HG03060 (cell line): ENCODE measurements around the gene ZNF221.
A peak's percentile ranks its signal among the peaks of the same experiment; 100 is the strongest.
"Not testable (repeated sequence)": the region's sequence is repeated elsewhere in the genome, so short reads cannot be mapped to it uniquely, and the experiment has no call there.

Experiments
- ATAC-seq: cut with Tn5 transposase; IDR thresholded peaks from one replicate; pipeline ENCODE4 v1.9.1; 2021; ENCODE audit warnings: low read depth, moderate number of reproducible peaks; ENCODE audit not compliant: unreplicated experiment

Gene ZNF221

DNA sequence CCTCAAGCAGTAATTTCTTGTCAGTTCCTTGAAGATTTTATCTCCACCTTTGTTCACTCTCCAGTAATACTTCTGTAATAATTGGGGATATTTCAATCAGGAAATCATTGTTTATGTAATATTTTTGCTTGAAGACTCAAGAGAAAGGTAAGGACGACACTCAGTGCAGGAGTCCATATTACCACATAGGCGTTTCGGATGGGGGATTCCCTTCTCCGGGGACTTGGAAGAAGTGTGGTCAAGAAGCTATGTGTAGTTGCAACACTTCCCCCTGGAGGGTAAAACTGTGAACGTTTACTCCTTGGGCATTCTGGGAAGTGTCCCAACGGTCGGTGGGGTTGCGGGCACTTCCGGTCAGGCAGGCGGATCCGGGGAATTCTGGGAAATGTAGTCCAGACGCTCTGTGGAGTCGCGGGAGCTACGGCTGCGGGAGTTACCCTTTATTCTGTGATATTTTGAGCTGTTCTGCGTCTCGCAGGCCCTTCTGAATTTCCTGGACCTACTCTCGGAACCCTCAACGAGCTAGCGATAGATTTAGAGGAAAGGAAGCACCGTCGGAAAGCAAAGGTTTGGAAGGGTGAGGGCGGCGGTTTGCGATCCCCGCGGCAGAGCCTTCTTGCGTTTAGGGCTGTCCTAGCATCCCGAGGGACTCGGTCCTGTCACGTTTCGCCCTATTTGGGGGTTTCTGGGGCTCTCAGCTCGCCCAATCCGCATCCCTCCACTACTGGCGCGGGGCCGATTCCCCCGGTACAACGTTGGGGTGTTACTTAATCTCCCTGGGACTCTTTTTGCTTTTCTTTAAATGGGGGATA is at the start of gene ZNF221:
TSS of gene ZNF221 (plus strand) at position 395 of the 812 bp plus-strand sequence. CDS start 11,499 bp downstream, outside the sequence.
- ATAC-seq = peak; percentile 75

DNA sequence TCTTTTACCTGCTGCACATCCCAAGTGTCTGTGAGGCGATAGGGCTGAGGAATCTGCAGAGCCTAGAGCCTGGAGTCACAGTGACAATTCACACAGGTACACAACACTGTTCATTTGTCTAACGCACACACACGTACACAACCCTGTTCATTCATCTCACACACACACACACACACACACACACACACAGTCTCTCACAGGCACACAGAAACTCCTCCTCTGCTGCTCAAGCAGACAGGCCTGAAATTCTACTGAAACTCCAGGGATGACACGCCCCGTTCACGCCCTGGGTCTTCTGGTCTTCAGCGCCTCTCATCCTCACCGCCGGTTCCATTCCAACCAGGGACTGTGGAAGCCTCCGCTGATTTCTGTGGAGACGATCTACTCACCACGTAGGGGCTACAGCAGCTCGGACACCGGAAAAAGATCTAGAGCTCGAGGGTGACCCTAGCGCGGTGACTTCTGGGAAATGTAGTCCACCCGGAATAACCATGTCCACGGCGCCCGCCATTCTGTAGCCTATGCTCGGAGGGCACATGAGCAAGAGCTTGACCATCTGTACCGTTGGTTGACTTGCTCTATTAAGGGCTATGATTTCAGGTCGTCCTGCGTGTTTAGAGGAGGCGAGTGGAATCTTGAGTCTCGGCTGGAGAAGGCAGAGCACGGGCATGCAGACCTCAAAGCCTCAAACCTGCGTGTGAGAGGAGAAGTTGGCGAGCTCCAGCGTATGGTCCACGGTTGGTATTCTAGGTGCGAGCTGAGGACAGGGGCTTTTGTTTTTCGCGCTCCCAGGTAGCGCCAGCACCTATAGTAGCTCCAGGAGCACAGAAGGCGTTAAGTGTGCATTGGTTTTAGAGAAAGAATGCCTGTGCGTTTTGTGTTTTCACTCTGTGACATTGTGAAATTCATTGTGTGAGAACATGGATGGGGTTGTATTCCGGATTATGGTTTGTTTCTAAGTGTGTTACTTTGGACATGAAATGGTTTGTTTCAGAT is 49.3 kb upstream of the ZNF221 start:
- ATAC-seq = no peak

DNA sequence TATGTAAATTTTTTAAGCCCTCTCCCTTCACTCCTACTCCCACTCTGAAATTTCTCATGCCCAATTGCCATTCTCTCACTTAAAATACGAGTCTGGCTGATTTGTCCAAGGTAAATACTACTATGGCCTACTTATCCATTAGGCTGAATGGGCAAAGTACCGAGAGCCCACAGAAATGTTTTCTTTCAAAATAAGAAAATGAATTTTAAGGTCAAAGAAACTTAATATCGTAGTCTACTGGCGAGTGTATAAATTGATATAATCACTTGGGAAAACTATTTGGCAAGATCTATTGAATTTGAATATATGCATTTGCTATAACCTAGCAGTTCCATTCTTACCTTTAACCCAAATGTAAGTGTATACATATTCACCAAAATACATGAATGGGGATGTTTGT is 48.6 kb upstream of the ZNF221 start:
- no peak for ATAC-seq

DNA sequence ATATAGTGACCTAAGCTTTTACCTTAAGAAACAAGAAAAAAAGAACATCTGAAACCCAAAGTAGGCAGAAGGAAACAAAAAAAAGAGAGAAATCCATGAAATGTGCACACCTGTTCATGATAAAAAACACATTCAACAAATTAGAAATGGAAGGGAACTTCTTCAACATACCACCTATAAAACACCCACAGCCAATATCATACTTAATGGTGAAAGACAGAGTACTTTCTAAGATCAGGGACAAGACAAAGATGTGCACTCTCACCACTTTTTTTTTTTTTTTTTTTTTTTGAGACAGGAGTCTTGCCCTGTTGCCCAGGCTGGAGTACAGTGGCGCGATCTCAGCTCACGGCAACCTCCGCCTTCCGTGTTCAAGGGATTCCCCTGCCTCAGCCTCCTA is 45.1 kb upstream of the ZNF221 start:
- ATAC-seq = no peak

DNA sequence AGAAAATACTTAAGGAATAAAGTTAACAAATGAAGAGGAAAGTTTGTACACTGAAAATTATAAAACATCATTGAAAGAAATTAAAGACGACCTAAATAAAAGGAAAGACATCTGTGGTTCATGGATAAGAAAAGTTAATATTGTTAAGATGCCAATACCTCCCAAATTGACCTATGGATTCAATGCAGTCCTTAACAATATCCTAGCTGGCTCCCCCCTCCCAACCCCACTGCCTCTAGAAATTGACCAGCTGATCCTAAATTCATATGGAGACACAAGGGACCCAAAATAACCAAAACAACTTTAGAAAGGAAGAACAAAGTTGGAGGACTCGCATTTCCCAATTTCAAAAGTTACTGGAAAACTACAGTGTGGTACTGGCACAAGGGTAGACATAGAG is 44.3 kb upstream of the ZNF221 start:
- no peak for ATAC-seq

DNA sequence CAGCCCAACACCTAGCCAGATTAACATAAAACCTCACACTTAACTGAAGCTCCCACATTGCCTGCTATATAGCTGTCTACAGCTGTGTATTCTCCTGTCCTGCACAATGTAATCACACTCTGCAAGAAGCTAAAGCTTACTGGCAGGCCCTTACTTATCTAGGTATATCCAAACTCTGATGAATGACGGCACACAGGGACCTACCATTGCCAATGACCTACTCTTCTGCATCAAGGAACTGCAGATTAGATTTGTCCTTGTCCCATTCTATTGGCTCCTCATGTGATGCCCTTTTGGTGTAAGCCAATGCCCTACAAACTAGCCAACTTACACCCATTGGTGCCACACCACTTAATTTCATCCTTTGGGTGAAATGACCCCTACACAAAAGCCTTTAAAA is 42.4 kb upstream of the ZNF221 start:
- no peak for ATAC-seq

DNA sequence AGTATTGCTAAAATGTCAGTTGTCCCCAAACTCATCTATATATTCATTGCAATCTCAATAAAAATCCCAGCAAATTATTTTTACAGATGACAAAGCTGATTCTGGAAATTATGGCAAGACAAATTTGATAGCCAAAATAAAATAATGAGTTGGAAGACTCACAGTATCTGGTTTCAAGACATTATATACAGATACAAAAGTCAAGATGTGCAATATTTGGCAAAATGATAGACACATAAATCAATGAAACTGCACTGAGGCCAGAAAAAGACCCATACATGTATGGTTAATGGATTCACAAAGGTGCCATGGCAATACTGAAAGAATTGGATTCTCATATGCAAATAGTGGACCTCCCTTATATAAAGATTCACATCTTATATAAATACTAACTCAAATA is 40.1 kb upstream of the ZNF221 start:
- ATAC-seq = no peak

DNA sequence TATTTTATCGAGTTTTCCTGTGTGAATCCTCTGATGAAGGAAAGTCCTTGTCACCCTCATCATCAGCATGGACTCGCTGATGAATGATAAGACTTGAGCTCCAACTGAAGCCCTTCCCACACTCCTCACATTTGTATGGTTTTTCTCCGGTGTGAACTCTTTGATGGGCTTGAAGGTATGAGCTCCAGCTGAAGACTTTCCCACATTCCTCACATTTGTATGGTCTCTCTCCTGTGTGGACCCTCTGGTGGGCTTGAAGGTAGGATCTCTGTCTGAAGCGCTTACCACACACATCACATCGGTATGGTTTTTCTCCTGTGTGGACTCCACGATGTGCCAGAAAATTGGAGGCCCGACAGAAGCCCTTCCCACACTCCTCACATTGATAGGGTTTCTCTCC is 37.6 kb upstream of the ZNF221 start:
- ATAC-seq = no peak

DNA sequence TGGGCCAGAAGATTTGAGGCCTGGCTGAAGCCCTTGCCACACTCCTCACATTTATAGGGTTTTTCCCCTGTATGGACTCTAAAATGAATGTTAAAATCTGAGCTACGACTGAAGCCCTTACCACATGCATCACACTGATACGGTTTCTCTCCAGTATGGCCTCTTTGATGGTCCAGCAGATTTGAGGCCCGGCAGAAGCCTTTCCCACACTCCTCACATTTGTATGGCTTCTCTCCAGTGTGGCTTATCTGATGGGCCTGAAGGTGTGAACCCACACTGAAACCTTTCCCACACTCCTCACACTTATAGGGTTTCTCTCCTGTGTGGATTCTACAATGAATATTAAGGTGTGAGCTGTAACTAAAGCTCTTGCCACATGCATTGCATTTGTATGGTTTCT is 37.0 kb upstream of the ZNF221 start:
- no peak for ATAC-seq

DNA sequence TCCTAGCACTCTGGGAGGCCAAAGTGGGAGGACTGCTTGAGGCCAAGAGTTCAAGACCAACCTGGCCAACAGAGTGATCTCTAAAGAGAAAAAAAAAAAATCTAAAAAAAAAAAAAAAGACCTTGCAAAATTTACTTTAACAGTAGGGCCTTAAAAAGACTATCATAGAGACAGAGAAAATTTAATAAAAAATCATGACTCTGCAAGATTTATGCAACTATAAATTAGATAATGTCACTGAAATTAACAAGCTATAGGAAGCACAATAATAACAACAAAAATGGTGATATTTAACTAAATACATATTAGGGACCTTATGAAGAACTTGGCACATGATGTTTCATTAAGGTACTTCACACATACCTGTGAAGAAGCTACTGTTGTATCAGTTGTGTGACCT is 27.2 kb upstream of the ZNF221 start:
- no peak for ATAC-seq

DNA sequence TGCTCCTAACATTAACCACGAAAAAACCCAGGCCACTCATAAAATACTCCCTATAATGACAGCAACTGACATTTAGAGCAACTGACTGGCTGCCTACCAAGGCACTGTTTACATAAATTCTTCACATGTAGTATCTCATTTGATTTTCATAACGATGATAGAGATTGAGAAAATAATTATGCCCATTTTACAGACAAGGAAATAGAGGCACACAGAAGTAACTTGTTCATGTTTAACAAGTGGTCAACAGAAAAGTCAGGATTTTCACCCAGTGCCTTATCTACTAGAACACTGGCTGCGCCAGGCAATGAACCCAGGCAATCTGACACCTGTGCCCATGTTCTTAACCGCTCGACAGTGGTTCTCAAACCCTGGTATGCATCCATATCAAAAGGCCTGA is 22.2 kb upstream of the ZNF221 start:
- ATAC-seq = no peak

DNA sequence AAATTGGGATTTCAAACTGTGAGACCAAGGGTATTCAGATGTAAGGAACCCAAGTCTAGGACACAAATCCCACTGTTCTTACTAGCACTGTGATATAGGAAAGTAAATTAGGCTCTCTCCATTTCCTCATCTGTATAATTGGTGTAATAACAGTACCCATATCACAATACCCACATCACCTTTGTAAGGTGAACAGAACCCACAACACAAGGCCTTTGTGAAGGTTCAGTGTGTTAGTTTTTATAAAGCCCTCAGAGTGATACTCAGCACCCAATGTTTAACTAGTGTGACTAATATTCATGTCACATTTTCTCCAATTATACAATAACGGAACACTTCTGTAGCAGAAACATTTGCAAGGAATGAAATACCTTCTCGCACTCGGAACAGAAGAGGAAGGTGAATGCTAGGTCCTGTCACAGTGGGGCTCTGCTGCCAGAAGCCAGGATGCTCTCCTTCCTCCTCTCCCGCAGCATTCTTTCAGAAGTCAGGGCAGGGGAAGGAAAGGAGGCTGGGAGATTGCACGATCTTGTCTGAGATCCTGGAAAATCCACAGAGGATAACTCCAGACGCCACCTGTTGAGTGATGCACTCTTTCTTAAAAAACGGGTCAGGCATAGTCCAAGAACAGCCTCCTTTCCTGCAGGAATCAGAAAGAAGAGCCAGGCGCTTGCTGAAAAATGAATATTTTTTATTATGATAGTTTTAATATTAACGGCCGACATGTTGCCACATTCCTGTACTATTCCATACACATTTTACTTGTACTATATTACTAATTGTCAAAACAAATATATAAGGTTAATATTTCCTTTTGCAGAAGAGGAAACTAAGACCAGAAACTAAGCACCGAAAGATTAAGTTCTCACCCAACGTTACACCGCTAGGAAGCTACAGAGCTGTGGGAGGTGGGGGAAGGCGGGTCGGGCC is 16.7 kb upstream of the ZNF221 start:
- no peak for ATAC-seq

DNA sequence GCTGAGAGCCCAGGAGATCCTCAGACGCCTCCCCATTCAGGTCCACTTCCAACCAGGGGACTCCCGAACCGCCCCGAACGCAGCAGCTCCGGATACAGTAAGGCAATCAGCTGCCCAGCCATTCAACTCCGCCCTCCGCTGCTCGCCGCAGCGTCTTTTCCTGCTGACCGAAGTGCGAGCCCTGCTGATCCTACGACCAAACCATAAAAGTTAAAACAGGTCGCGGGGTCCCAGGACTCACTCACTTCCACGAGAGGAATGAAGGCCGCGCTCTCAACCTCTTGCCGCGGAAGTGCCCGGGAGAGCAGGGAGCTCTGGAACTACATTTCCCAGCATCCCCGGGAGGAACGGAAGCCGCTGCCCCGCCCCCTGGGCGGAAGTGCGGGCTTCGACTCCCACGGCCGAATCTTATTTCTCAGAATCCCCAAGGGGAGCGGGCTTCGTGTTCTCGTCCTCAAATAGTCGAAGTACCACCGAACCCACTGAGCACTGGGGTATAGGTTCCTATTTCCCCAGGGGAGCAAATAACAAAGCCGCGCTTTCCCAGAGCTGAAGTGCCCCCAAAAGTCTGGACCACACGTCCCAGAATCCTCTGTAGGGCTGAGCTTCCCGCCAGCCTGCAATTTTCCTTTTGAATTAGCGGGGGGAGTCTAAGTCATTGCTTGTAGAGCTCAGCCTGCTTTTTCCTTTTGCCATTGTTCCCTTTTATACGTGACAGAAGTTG is 15.9 kb upstream of the ZNF221 start, which contains the start of gene ZNF45:
TSS of gene ZNF45 (minus strand) at position 298 of the 724 bp plus-strand sequence. CDS start 13,097 bp downstream, outside the sequence.
- ATAC-seq = no peak

DNA sequence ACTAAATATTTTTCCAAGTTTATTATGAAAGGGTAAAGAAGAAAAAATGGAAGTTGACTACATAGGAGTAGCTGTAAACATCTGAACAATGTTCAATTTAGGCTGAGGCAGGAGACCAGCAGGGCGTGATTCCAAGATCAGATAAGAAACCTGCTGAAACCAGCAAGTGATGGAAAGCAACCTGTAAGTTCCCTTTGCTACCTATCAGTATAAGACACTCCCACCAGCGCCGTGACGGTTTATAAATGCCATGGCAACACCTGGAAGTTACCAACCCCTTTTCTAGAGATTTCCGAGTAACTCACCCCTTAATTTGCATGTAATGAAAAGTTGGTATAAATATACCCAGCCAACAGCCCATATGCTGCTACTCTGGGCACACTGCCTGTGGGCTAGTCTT is 14.8 kb upstream of the ZNF221 start:
- ATAC-seq = no peak

DNA sequence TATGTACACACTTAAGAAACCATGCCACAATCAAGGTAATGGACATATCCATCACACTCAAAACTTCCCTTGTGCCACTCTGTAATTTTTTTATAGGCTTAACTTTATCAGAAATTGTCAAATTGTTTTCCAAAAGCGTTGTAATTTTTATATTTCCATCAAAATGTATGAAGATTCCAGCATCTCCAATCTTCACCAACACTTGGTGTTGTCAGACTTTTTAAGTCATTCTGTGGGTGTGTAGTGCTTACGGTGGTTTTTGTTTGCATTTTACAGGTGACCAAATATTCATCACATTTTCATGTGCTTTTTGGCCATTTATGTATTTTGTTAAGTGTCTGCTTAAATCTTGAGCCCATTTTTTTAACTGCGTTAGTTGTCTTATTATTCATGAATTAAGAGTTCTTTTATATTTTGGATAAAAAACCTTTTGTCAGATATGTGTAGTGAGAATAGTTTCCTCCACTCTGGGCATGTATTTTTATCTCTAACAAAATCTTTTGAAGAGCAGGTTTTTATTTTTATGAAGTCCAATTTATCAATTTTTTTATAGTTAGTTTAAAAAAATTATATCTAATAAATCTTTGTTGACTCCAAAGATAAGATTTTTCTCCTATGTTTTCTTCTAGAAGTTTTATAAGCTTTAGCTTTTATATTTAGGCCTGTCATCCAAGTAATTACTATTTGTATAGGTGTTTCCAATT is 11.3 kb upstream of the ZNF221 start:
- ATAC-seq = no peak

DNA sequence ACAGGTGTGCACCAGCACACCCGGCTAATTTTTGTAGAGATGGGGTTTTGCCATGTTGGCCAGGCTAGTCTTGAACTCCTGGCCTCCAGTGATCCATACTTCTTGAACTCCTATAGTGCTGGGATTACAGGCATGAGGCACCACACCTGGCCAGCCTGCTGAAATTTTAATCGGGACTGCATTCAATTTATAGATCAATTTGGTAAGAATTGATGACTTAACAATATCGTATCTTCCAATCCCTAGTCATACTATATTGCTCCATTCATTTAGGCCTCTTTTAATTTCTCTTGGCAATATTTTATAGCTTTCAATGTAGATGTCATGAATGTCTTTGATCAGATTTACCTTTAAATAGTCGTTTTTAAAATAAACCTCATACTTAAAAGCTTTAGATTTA is 10.3 kb upstream of the ZNF221 start:
- ATAC-seq = no peak

DNA sequence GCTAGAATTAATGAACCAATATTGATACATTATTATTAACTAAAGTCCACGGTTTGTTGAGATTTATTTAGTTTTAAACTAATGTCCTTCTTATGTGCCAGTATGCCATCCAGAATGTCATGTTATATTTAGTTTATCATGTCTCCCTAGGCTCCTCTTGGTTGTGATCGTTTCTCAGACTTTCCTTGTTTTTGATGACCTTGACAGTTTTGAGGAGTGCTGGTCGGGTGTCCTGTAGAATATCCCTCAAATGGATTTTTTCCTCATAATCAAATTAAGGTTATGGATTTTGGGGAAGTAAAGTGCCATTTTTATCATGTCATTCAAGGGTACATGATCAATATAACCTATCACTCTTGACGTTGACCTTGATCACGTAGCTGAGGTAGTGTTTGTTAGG is 9.8 kb upstream of the ZNF221 start:
- no peak for ATAC-seq

DNA sequence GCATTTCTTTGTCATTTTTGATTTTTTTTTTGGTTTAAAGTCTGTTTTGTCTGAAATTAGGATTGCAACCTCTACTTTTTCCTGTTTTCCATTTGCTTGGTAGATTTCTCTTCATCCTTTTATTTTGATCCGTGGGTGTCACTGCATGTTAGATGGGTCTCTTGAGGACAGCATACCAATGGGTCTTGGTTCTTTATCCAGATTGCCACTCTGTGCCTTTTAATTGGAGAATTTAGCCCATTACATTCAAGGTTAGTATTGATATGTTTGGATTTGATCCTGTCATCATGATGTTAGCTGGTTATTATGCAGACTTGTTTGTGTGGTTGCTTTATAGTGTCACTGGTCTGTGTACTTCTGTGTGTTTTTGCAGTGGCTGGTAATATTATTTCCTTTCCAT is 3.6 kb upstream of the ZNF221 start:
- not testable (repeated sequence) for ATAC-seq

DNA sequence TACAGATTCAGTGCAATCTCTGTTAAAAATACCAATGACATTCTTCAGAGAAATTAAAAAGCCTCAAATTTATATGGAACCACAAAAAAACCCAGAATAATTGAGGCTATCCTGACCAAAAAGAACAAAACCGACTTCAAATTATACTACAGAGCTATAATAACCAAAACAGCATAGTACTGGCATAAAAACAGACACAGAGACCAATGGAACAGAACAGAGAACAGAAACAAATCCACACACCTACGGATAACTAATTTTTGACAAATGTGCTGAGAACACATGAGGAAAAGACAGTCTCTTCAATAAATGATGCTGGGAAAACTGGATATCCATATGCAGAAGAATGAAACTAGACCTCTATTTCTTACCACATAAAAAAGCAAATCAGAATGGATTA is 1.2 kb upstream of the ZNF221 start:
- ATAC-seq = not testable (repeated sequence)
